ENCODE data around the gene MXD3.
"Not testable (repeated sequence)": the region's sequence is repeated elsewhere in the genome, so short reads cannot be mapped to it uniquely, and the experiment has no call there.

MXD3 gene

GRCh38 chr5:177319913-177320588, 8.4 kb upstream of the MXD3 start:
- no peak for DNase-seq (ENCODE audit: low read depth)

GRCh38 chr5:177317959-177318377, 6.3 kb upstream of the MXD3 start:
- peak; percentile 57 for DNase-seq (ENCODE audit: low read depth)

- DNase-seq (ENCODE audit: low read depth) = no peak
Observed at GRCh38 chr5:177316005-177316404, 4.3 kb upstream of the MXD3 start.

- no peak for DNase-seq (ENCODE audit: low read depth)
Observed at GRCh38 chr5:177315411-177315810, 3.7 kb upstream of the MXD3 start.

GRCh38 chr5:177314376-177315342, 3.0 kb upstream of the MXD3 start:
- DNase-seq (ENCODE audit: low read depth) = no peak

GRCh38 chr5:177313561-177314259, 2.0 kb upstream of the MXD3 start:
- no peak for DNase-seq (ENCODE audit: low read depth)

GRCh38 chr5:177312649-177313181, 1.0 kb upstream of the MXD3 start:
- DNase-seq (ENCODE audit: low read depth) = no peak

GRCh38 chr5:177311392-177311722, 341 bp downstream of the MXD3 start:
- DNase-seq (ENCODE audit: low read depth) = no peak

GRCh38 chr5:177310757-177311391, 824 bp downstream of the MXD3 start:
- no peak for DNase-seq (ENCODE audit: low read depth)

- DNase-seq (ENCODE audit: low read depth) = no peak
Observed at GRCh38 chr5:177310332-177310731, 1.4 kb downstream of the MXD3 start.

- peak; percentile 58 for DNase-seq (ENCODE audit: low read depth)
Observed at GRCh38 chr5:177309351-177310191, 2.1 kb downstream of the MXD3 start.

GRCh38 chr5:177308740-177309139, 3.0 kb downstream of the MXD3 start:
- DNase-seq (ENCODE audit: low read depth) = no peak

GRCh38 chr5:177307544-177308363, 3.9 kb downstream of the MXD3 start:
- no peak for DNase-seq (ENCODE audit: low read depth)

GRCh38 chr5:177306674-177307543, 4.8 kb downstream of the MXD3 start:
- DNase-seq (ENCODE audit: low read depth) = no peak

- not testable (repeated sequence) for DNase-seq (ENCODE audit: low read depth)
Observed at GRCh38 chr5:177306103-177306640, 5.5 kb downstream of the MXD3 start.

GRCh38 chr5:177304392-177305119, 7.1 kb downstream of the MXD3 start:
- DNase-seq (ENCODE audit: low read depth) = no peak

- DNase-seq (ENCODE audit: low read depth) = no peak
Observed at GRCh38 chr5:177303925-177304391, 7.7 kb downstream of the MXD3 start.
